Activated naive CD8-positive, alpha-beta T cell (primary cell): ENCODE measurements around the gene PTPRU.

Experiments used
- H3K27ac Mint-ChIP-seq: one replicate; pipeline ENCODE4 v1.8.0; 2021; ENCODE audit warnings: mixed read lengths
- H3K27me3 Mint-ChIP-seq: one replicate; pipeline ENCODE4 v1.8.0; 2021; ENCODE audit warnings: mixed read lengths
- H3K36me3 Mint-ChIP-seq: one replicate; pipeline ENCODE4 v1.8.0; 2021; ENCODE audit warnings: mixed read lengths
- H3K4me1 Mint-ChIP-seq: one replicate; pipeline ENCODE4 v1.8.0; 2021; ENCODE audit warnings: low read depth, mixed read lengths
- H3K4me3 Mint-ChIP-seq: one replicate; pipeline ENCODE4 v1.8.0; 2021; ENCODE audit warnings: mild to moderate bottlenecking, mixed read lengths
- H3K9me3 Mint-ChIP-seq: one replicate; pipeline ENCODE4 v1.8.0; 2021; ENCODE audit warnings: low read depth, mixed read lengths

PTPRU gene

GRCh38 chr1:29247044-29247443 lies 10.7 kb downstream of the PTPRU start:
- Mint-ChIP-seq H3K4me3 (no peak overlapping the region), H3K4me1 (no peaks in the 10 kb centered on the region), H3K27me3 (peaks cover 3% of the 10 kb centered on the region), H3K27ac (no peak overlapping the region), H3K36me3 (no peaks in the 10 kb centered on the region), H3K9me3 (no peaks in the 10 kb centered on the region)

GRCh38 chr1:29247571-29248273 lies 11.4 kb downstream of the PTPRU start:
- no peak overlapping the region for H3K4me3 Mint-ChIP-seq

GRCh38 chr1:29248409-29248808 lies 12.1 kb downstream of the PTPRU start:
- H3K27me3 Mint-ChIP-seq, result peaks cover 3% of the 10 kb centered on the region
- no peak overlapping the region for H3K4me3 Mint-ChIP-seq
- no peak overlapping the region for H3K27ac Mint-ChIP-seq
- no peaks in the 10 kb centered on the region for H3K9me3 Mint-ChIP-seq
- H3K36me3 Mint-ChIP-seq, result no peaks in the 10 kb centered on the region
- H3K4me1 Mint-ChIP-seq, result no peaks in the 10 kb centered on the region

More at GRCh38 chr1:29247571-29248273, 11.4 kb downstream of the PTPRU start:
- H3K4me1 Mint-ChIP-seq, result no peaks in the 10 kb centered on the region
- no peaks in the 10 kb centered on the region for H3K9me3 Mint-ChIP-seq
- peaks cover 3% of the 10 kb centered on the region for H3K27me3 Mint-ChIP-seq
- no peak overlapping the region for H3K27ac Mint-ChIP-seq
- no peaks in the 10 kb centered on the region for H3K36me3 Mint-ChIP-seq

- peaks cover 3% of the 10 kb centered on the region for H3K27me3 Mint-ChIP-seq
- no peaks in the 10 kb centered on the region for H3K36me3 Mint-ChIP-seq
- H3K9me3 Mint-ChIP-seq, result no peaks in the 10 kb centered on the region
- no peaks in the 10 kb centered on the region for H3K4me1 Mint-ChIP-seq
- no peak overlapping the region for H3K4me3 Mint-ChIP-seq
- H3K27ac Mint-ChIP-seq, result no peak overlapping the region
Observed at GRCh38 chr1:29249170-29249691, 12.9 kb downstream of the PTPRU start.

DNA sequence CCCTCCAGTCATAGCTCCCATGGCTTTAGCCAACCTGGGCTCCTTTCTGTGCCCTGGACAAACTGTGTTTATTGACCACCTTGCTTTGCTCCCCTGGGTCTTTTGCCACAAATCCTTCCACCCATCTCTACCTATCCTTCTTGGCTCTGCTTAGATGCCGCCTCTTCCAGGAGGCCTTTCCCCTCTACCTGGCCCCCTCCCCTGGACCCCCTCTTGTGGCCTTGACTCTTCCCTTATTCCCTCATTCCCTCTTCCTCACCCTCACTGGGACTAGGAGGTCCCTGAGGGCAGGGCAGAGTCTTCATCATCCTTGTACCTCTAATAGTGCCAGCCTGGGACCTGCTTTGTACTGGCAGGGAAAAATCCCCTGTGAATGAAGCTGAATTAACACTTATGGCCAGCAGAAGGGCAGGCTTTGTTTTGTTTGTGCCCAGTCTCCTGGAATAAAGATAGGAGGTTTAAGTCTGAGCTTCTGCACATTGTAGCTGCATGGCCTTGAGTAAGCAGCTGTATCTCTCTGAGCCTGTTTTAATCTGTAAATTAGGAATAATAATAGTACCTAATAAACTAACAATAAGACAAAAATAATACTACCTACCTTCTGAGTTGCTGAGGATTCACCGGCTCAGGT lies 13.7 kb downstream of the PTPRU start:
- Mint-ChIP-seq H3K4me3 (no peak overlapping the region), H3K27ac (no peak overlapping the region), H3K9me3 (no peaks in the 10 kb centered on the region), H3K27me3 (peaks cover 3% of the 10 kb centered on the region), H3K4me1 (no peaks in the 10 kb centered on the region), H3K36me3 (no peaks in the 10 kb centered on the region)

DNA sequence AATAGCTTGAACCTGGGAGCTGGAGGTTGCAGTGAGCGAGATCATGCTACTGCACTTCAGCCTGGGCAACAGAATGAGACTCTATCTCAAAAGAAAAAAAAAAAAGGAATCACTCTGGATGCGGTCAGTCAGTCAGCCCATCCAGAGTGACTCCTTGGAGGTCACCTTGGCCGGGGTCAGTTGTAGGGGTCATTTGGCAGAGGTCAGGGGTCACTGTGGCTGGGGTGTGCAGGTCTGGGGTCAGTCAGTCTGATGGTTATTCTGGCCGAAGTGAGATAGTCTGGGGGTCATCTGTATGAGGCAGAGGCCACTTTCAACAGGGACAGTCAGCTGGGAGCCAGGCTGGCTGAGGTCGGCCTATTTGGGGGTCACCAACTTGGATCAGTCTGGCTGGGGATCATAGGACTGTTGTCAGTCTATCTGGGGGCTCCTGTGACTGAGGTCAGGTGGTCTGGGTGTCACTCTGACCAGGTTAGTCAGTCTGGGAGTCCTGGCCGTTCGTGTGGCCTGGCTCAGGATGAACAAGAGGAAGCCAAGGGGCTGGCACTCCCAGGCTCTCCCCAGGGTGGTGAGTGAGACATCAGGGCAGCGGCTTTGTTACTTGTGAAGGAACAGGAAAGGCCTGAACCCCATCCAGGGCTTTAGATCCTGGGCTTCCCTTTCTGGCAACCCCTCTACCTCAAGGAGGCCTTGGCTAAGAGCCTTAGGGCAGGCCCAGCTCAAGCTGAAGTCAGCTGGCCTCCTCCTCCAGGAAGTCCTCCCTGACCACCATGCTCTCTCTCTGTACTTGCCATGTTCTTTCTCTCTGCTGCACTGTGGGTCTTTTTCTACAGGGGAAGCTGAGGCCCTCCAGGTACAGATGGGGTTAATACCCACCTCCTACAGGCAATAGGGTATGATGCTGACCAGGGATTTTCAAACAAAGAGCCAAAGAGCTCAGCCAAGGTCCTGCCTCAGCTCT lies 15.1 kb downstream of the PTPRU start:
- H3K36me3 Mint-ChIP-seq, result no peaks in the 10 kb centered on the region
- H3K4me1 Mint-ChIP-seq, result no peaks in the 10 kb centered on the region

GRCh38 chr1:29253180-29253579 lies 16.9 kb downstream of the PTPRU start:
- H3K27me3 Mint-ChIP-seq, result no peaks in the 10 kb centered on the region
- H3K4me3 Mint-ChIP-seq, result no peak overlapping the region
- no peaks in the 10 kb centered on the region for H3K9me3 Mint-ChIP-seq
- H3K4me1 Mint-ChIP-seq, result no peaks in the 10 kb centered on the region
- H3K36me3 Mint-ChIP-seq, result no peaks in the 10 kb centered on the region
- H3K27ac Mint-ChIP-seq, result no peak overlapping the region

More for the DNA sequence above, 15.1 kb downstream of the PTPRU start:
- no peaks in the 10 kb centered on the region for H3K9me3 Mint-ChIP-seq
- no peak overlapping the region for H3K27ac Mint-ChIP-seq
- H3K27me3 Mint-ChIP-seq, result peaks cover 3% of the 10 kb centered on the region
- H3K4me3 Mint-ChIP-seq, result no peak overlapping the region

- Mint-ChIP-seq H3K36me3 (no peaks in the 10 kb centered on the region), H3K4me1 (no peaks in the 10 kb centered on the region), H3K27me3 (peaks cover 5% of the 10 kb centered on the region), H3K4me3 (no peak overlapping the region), H3K9me3 (no peaks in the 10 kb centered on the region), H3K27ac (no peak overlapping the region)
Observed at GRCh38 chr1:29254346-29254745, 18.0 kb downstream of the PTPRU start.

- Mint-ChIP-seq H3K4me1 (peaks cover 2% of the 10 kb centered on the region), H3K27ac (no peak overlapping the region), H3K4me3 (no peak overlapping the region), H3K36me3 (no peaks in the 10 kb centered on the region), H3K27me3 (peaks cover 7% of the 10 kb centered on the region), H3K9me3 (no peaks in the 10 kb centered on the region)
Observed at GRCh38 chr1:29255134-29255666, 18.9 kb downstream of the PTPRU start.

GRCh38 chr1:29256394-29256793 lies 20.1 kb downstream of the PTPRU start:
- H3K4me3 Mint-ChIP-seq, result no peak overlapping the region
- peaks cover 16% of the 10 kb centered on the region for H3K27me3 Mint-ChIP-seq
- peaks cover 6% of the 10 kb centered on the region for H3K4me1 Mint-ChIP-seq
- H3K27ac Mint-ChIP-seq, result no peak overlapping the region
- H3K36me3 Mint-ChIP-seq, result no peaks in the 10 kb centered on the region
- H3K9me3 Mint-ChIP-seq, result no peaks in the 10 kb centered on the region

GRCh38 chr1:29256979-29257804 lies 20.9 kb downstream of the PTPRU start:
- Mint-ChIP-seq H3K27ac (no peak overlapping the region), H3K36me3 (no peaks in the 10 kb centered on the region), H3K4me1 (peaks cover 6% of the 10 kb centered on the region), H3K27me3 (peaks cover 22% of the 10 kb centered on the region), H3K4me3 (no peak overlapping the region), H3K9me3 (no peaks in the 10 kb centered on the region)

- H3K9me3 Mint-ChIP-seq, result no peaks in the 10 kb centered on the region
- no peaks in the 10 kb centered on the region for H3K36me3 Mint-ChIP-seq
- H3K27ac Mint-ChIP-seq, result no peak overlapping the region
- peak overlapping the region; percentile 63 for H3K4me3 Mint-ChIP-seq
- H3K27me3 Mint-ChIP-seq, result peaks cover 23% of the 10 kb centered on the region
- peaks cover 6% of the 10 kb centered on the region for H3K4me1 Mint-ChIP-seq
Observed at GRCh38 chr1:29258189-29258975, 22.1 kb downstream of the PTPRU start.

- Mint-ChIP-seq H3K36me3 (no peaks in the 10 kb centered on the region), H3K4me1 (peaks cover 6% of the 10 kb centered on the region), H3K4me3 (peak overlapping the region; percentile 63), H3K27ac (no peak overlapping the region), H3K27me3 (peaks cover 26% of the 10 kb centered on the region), H3K9me3 (no peaks in the 10 kb centered on the region)
Observed at GRCh38 chr1:29258976-29259801, 22.9 kb downstream of the PTPRU start.
